ACHN (cell line): ENCODE measurements around the gene CHRM1.
"Not testable (repeated sequence)": the region's sequence is repeated elsewhere in the genome, so short reads cannot be mapped to it uniquely, and the experiment has no call there.

Source experiments
- DNase-seq: peaks from one replicate; pipeline ENCODE4 v3.0.0-alpha.2; 2015
- in situ Hi-C: cut with HindIII; loops from 2 replicates; pipeline ENCODE4 v1.10.0; 2017; ENCODE audit warnings: low sequenced_read_pairs, low pct_ligation_motif_present, low pct_unique_long_range_greater_than_20kb

Gene CHRM1

GRCh38 chr11:62921201-62921572 lies at the start of gene CHRM1:
Gene CHRM1 (minus strand): TSS chr11:62921363. CDS start chr11:62911100, 10,263 bp downstream.
- DNase-seq: no peak
- in situ Hi-C loops: no loop called here

GRCh38 chr11:62965574-62965973 lies 44.4 kb upstream of the CHRM1 start:
- in situ Hi-C loops: no loop called here
- no peak for DNase-seq

GRCh38 chr11:62962391-62962790 lies 41.2 kb upstream of the CHRM1 start:
- in situ Hi-C loops: no loop called here
- no peak for DNase-seq

- in situ Hi-C loops: no loop called here
- DNase-seq: no peak
Observed at GRCh38 chr11:62961017-62961570, 39.9 kb upstream of the CHRM1 start.

GRCh38 chr11:62959422-62959980 lies 38.3 kb upstream of the CHRM1 start:
- no peak for DNase-seq
- in situ Hi-C loops: no loop called here

- in situ Hi-C loops: no loop called here
- no peak for DNase-seq
Observed at GRCh38 chr11:62958547-62959421, 37.6 kb upstream of the CHRM1 start.

GRCh38 chr11:62957147-62957546 lies 36.0 kb upstream of the CHRM1 start:
- DNase-seq: no peak
- in situ Hi-C loops: no loop called here

GRCh38 chr11:62954478-62954877 lies 33.3 kb upstream of the CHRM1 start:
- in situ Hi-C loops: no loop called here

GRCh38 chr11:62953811-62954210 lies 32.6 kb upstream of the CHRM1 start:
- DNase-seq: no peak
- in situ Hi-C loops: no loop called here

More at GRCh38 chr11:62954478-62954877, 33.3 kb upstream of the CHRM1 start:
- no peak for DNase-seq

GRCh38 chr11:62948765-62949320 lies 27.7 kb upstream of the CHRM1 start:
- in situ Hi-C loops: no loop called here
- DNase-seq: no peak

GRCh38 chr11:62945538-62945937 lies 24.4 kb upstream of the CHRM1 start:
- DNase-seq, in situ Hi-C loops: not testable (repeated sequence)

GRCh38 chr11:62937528-62937927 lies 16.4 kb upstream of the CHRM1 start:
- DNase-seq, in situ Hi-C loops: not testable (repeated sequence)

GRCh38 chr11:62934496-62934785 lies 13.3 kb upstream of the CHRM1 start:
- in situ Hi-C loops: no loop called here
- DNase-seq: no peak

- no peak for DNase-seq
- in situ Hi-C loops: no loop called here
Observed at GRCh38 chr11:62933750-62934495, 12.8 kb upstream of the CHRM1 start.

GRCh38 chr11:62933285-62933684 lies 12.1 kb upstream of the CHRM1 start:
- in situ Hi-C loops: no loop called here

GRCh38 chr11:62931499-62932278 lies 10.5 kb upstream of the CHRM1 start:
- in situ Hi-C loops: no loop called here
- no peak for DNase-seq

More at GRCh38 chr11:62933285-62933684, 12.1 kb upstream of the CHRM1 start:
- DNase-seq: no peak

GRCh38 chr11:62930666-62931065 lies 9.5 kb upstream of the CHRM1 start:
- in situ Hi-C loops: no loop called here

GRCh38 chr11:62930157-62930556 lies 9.0 kb upstream of the CHRM1 start:
- in situ Hi-C loops: no loop called here
- DNase-seq: no peak

More at GRCh38 chr11:62930666-62931065, 9.5 kb upstream of the CHRM1 start:
- DNase-seq: no peak
